ENCODE data around the gene KCTD17. TPM values are rescaled to one million over a fixed set of nuclear protein-coding genes. Genes with fewer than 3 reads are reported as not detected.

KCTD17 gene
- total RNA-seq, 1 donor from 2014 or later, result 42.2 TPM

DNA sequence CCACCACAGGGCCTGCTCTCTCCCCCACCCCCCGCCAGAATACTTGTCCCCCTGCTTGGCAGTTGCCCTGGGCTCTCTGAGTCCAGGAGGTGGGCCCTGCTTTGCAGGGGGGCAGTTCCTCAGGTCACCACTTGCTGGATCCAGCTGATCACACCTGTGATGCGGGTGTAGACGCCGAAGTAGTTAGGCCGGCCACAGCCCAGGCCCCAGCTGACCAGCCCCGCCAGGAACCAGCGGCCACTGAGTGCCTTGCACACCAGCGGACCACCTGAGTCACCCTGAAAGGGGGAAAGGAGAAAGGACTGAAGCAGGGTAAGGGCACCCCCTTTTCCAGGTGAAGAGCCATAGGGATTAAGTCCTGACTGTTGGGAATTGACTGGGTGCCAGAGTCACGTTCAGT lies 14.4 kb downstream of the KCTD17 start:
- Mint-ChIP-seq H3K27me3 (ENCODE audit: low read depth) (peaks cover 28% of the 10 kb centered on the region), H3K4me3 (no peak overlapping the region), H3K27ac (no peak overlapping the region), H3K9me3 (no peaks in the 10 kb centered on the region), H3K4me1 (peaks cover 10% of the 10 kb centered on the region), H3K36me3 (no peaks in the 10 kb centered on the region)
- TF ChIP-seq CTCF (IDR thresholded peaks at IDR 0.05; ENCODE audit: unreplicated experiment), result no peak
- no peak for DNase-seq (ENCODE audit: low spot score in 2 of 2, unreplicated experiment in 2 of 2)

GRCh38 chr22:37067428-37067827 lies 15.9 kb downstream of the KCTD17 start:
- TF ChIP-seq CTCF (IDR thresholded peaks at IDR 0.05; ENCODE audit: unreplicated experiment), result no peak
- H3K36me3 Mint-ChIP-seq, result no peaks in the 10 kb centered on the region
- peaks cover 28% of the 10 kb centered on the region for H3K27me3 Mint-ChIP-seq (ENCODE audit: low read depth)
- DNase-seq (ENCODE audit: low spot score in 2 of 2, unreplicated experiment in 2 of 2), result no peak
- peaks cover 10% of the 10 kb centered on the region for H3K4me1 Mint-ChIP-seq
- no peak overlapping the region for H3K27ac Mint-ChIP-seq
- no peaks in the 10 kb centered on the region for H3K9me3 Mint-ChIP-seq
- H3K4me3 Mint-ChIP-seq, result no peak overlapping the region

DNA sequence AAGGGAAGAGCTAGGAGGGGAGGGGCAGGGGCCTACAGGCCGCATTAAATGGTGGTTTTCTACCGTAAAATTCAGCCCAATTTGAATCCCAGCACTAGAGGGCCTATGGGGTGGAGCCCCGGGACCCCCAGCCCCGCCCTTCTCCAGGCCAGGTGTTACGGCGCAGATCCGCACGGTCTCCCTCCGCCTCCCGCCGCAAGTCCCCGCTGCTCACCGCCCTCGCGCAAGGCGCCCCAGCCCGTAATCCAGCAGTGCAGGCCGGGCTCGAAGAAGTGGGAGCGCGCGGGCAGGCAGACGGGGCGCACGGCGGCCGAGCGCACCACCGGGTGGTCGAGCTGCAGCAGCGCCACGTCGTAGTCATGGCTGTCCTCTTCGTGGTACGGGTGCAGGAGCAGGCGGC lies 17.3 kb downstream of the KCTD17 start:
- Mint-ChIP-seq H3K27me3 (ENCODE audit: low read depth) (peaks cover 28% of the 10 kb centered on the region), H3K4me3 (no peak overlapping the region), H3K9me3 (no peaks in the 10 kb centered on the region), H3K36me3 (no peaks in the 10 kb centered on the region), H3K27ac (no peak overlapping the region), H3K4me1 (peaks cover 2% of the 10 kb centered on the region)
- no peak for TF ChIP-seq CTCF (IDR thresholded peaks at IDR 0.05; ENCODE audit: unreplicated experiment)
- peak in 1 of 2 experiments; percentile 60 for DNase-seq (ENCODE audit: low spot score in 2 of 2, unreplicated experiment in 2 of 2)

DNA sequence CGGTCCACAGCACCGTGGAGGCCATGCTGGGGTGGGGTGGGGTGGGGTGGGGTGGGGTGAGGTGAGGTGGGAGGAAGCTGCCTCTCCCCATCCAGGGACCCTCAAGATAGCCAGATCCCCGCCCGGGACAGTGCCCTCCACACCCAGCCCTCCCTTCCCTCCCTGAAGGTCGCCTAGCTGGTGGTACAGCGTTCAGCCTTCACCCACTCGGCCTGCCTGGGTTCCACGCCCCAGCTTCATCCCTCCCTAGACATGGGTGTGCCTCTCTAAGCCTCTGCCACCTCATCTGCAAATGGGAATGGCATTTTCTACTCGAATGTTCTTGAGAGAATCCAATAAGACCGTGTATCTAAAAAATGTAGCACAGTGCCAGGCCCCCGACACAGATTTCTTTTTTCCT lies 17.8 kb downstream of the KCTD17 start:
- TF ChIP-seq CTCF (IDR thresholded peaks at IDR 0.05; ENCODE audit: unreplicated experiment), result no peak
- Mint-ChIP-seq H3K4me1 (peaks cover under 1% of the 10 kb centered on the region), H3K27ac (no peak overlapping the region), H3K36me3 (no peaks in the 10 kb centered on the region), H3K4me3 (no peak overlapping the region), H3K9me3 (no peaks in the 10 kb centered on the region), H3K27me3 (ENCODE audit: low read depth) (peaks cover 28% of the 10 kb centered on the region)
- no peak for DNase-seq (ENCODE audit: low spot score in 2 of 2, unreplicated experiment in 2 of 2)

GRCh38 chr22:37069719-37070118 lies 18.2 kb downstream of the KCTD17 start:
- Mint-ChIP-seq H3K27me3 (ENCODE audit: low read depth) (peaks cover 28% of the 10 kb centered on the region), H3K36me3 (no peaks in the 10 kb centered on the region), H3K9me3 (no peaks in the 10 kb centered on the region), H3K4me3 (no peak overlapping the region), H3K27ac (no peak overlapping the region), H3K4me1 (no peaks in the 10 kb centered on the region)
- DNase-seq (ENCODE audit: low spot score in 2 of 2, unreplicated experiment in 2 of 2), result no peak
- no peak for TF ChIP-seq CTCF (IDR thresholded peaks at IDR 0.05; ENCODE audit: unreplicated experiment)

DNA sequence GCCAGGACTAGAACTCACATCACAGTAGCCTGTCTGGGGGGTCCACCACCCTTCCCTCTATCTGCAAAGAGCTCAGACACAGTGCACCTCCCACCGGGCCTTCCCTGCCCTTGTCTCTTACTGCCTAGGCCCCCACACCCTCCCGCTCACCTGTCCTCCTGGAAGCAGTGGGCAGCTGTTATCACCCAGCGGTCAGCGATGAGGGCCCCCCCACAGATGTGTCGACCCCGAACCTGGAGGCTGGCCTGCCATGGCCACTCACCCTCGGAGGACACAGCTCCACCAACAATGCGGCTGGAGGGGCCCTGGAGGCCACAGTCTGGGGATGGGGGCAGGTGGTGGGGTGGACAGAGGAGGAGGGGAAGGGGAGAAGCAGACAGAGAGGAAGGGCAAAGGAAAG lies 18.8 kb downstream of the KCTD17 start:
- peaks cover 28% of the 10 kb centered on the region for H3K27me3 Mint-ChIP-seq (ENCODE audit: low read depth)
- H3K4me3 Mint-ChIP-seq, result no peak overlapping the region
- TF ChIP-seq CTCF (IDR thresholded peaks at IDR 0.05; ENCODE audit: unreplicated experiment), result no peak
- H3K36me3 Mint-ChIP-seq, result no peaks in the 10 kb centered on the region
- H3K27ac Mint-ChIP-seq, result no peak overlapping the region
- H3K9me3 Mint-ChIP-seq, result no peaks in the 10 kb centered on the region
- no peak for DNase-seq (ENCODE audit: low spot score in 2 of 2, unreplicated experiment in 2 of 2)
- no peaks in the 10 kb centered on the region for H3K4me1 Mint-ChIP-seq

Measured in mesothelial cell of epicardium (in vitro differentiated cells).